Activated naive CD4-positive, alpha-beta T cell treated with anti-CD3 and anti-CD28 coated beads, Interleukin-2, amount 50 U/mL, for 16 hours (primary cell): ENCODE data around the gene UBAC1.
"Not testable (repeated sequence)": the region's sequence is repeated elsewhere in the genome, so short reads cannot be mapped to it uniquely, and the experiment has no call there.

Source experiments
- DNase-seq: peaks from one replicate; pipeline ENCODE4 v3.0.0-alpha.2; 2020

The UBAC1 gene

GRCh38 chr9:135978642-135979546, 17.7 kb upstream of the UBAC1 start:
- peak; percentile 38 for DNase-seq

GRCh38 chr9:135976944-135977343, 15.8 kb upstream of the UBAC1 start:
- no peak for DNase-seq

GRCh38 chr9:135976531-135976930, 15.4 kb upstream of the UBAC1 start:
- no peak for DNase-seq

DNA sequence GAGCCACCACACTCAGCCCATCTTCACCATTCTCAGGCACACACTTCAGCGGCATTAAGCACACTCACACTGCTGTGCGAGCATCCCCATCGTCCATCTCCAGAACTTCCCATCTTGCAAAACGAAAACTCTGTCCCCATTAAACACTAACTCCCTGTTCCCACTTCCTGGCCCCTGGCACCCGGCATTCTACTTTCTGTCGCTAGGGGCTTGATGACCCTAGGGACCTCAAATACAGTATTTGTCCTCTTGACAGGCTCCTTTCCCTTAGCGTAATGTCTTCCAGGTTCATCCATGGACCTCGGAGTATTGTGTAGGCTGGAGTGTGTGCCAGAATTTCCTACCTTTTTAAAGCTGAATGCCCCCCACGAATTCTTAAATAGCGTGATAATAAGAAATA, 14.7 kb upstream of the UBAC1 start:
- DNase-seq, result no peak

DNA sequence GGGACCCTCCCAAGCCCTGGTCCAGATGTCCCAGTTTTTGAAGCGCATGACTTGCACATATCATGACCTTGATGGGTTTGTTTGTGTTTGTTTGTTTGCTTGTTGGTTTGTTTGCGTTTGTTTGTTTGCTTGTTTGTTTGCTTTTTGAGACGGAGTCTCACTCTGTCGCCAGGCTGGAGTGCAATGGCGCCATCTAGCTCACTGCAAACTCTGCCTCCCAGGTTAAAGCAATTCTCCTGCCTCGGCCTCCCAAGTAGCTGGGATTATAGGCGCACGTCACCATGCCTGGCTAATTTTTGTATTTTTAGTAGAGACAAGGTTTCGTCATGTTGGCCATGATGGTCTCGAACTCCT, 13.0 kb upstream of the UBAC1 start:
- DNase-seq, result no peak

- no peak for DNase-seq
These were observed 12.4 kb upstream of the UBAC1 start for GRCh38 chr9:135973277-135974219.

DNA sequence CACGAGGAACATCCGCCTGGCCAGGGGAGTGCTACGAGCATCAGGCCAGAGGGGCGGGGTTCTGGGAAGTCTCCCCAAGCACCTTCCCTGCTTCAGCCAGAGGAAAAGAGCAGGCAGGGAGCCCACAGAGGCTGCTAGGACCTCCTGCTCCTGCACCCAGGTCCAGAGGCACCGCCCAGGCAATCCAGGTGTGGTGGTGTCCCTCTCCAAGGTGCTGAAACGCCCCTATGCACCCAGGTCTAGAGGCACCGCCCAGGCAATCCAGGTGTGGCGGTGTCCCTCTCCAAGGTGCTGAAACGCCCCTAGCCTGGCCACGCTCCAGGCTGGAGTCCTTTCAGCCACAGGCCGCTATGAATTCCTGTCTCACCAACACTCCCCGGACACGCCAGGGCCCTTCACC, 10.7 kb upstream of the UBAC1 start:
- peak; percentile 45 for DNase-seq

DNA sequence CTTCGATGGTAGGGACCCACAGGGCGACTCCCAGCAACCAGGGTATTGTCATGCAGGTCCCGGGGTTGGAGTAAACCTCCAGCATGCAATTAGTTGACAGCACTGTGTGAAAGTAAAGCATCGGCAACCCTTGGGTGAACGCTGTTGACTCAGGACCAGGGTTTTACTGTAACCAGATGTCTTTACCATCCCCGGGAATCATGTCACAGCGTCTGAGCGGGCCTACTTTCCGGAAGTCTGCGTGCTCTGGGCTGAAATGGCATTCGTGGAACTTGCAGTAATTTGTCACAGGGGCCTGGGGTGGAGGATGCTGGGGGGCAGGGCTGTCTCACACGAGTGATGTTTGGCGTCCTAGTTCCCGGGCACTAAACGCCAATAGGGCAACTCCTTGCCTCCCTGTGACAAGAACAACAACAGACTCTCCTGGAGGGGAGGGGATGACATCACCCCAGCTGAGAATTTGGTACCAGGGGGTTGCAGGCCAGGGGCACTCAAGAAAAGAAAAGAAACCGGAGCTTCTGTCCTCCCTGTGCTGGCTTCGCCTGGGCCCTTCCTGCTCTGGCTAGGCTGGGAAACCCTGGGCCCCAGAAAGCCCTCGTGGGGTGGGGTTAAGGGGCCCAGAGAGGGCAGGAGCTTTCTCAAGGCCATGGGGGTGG, 10.1 kb upstream of the UBAC1 start:
- no peak for DNase-seq

DNA sequence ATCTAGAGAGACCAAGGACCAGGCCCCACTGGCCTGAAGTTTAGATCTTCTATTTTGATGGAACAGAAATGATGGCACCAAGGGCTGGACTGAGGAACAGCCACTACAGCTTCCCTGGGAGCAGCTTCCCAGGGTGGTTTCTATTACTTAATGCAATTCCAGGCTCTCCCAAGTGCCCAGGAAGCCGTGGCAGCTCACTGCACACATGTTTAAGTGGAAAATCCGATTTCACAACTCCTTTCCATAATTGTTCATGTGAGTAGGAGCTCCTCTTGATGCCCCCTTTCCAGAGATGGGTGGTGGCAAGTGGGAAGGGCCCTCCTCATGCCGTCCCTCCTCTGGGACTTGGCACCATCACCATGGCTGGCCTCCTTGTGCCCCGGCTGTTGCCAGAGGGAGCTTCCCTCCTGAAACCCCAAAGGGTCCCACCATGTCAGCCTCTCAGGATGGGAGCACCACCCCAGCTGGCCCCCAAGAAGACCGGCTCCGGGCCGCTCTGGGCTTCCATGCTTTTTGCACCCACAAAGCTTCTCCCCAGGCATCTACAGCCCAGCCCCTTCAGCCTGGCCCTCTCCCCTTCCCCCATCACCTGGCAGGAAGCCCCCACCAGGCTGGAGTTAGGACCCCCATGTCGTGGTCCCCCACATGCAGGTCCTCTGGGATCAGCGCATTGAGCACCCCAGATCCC, 9.1 kb upstream of the UBAC1 start:
- no peak for DNase-seq

DNA sequence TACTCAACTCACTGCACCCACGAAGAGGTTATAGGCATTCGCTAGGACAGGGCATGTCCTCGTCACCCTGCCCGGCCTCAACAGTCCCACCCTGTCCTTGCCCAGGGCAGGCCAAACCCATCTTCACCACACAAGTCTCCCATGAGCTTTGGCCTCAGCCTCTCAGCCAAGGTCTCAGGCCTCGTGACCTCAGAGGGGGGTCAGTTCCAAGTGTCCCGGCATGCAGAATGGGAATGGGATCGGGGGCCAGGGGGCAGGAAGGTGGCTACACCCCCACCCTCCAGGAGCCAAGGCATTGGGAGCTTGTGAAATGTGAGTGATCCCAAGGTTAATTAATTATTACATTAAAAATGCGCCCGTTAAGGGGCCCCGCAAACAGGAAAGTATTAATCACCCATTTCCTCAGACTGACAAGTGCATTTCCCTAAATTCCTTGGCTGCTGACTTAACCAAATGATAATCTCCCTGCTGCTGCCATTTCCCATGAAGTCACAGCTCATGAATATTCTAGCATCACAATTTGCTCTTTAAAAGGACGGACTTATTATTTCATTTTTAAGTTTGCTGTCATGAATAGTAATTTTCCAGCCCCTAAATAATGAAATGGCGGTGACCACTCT, 8.0 kb upstream of the UBAC1 start:
- DNase-seq, result no peak

- no peak for DNase-seq
These were observed 7.4 kb upstream of the UBAC1 start for GRCh38 chr9:135968601-135969000.

DNA sequence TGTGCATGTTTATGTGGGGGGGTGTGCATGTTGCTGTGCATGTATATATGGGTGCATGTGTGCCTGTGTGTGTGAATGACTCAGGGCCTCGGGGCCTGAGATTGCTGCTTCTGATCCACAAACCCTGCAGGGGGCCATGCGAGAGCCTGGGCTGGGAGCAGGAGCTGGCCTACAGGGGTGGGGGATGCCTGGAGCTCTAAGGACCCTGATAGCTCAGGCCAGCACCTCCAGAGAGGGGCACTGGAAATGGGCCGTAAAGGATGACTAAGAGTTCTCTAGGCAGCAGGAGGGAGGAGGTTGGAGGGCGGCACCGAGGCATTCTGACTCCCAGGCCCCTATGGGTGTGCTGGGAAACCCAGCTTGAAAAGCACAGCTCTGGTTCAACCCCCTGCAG, 6.9 kb upstream of the UBAC1 start:
- no peak for DNase-seq

DNA sequence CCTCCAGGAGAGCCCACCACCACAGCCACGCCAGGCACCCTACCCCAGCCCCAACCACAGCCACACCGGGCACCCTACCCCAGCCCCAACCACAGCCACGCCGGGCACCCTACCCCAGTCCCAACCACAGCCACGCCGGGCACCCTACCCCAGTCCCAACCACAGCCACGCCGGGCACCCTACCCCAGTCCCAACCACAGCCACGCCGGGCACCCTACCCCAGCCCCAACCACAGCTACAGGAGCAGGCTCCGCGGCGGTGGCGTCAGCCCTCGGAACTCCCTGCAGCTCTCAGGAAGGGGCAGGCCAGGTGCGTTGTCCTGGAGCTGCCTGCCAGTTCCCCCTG, 5.7 kb upstream of the UBAC1 start:
- not testable (repeated sequence) for DNase-seq

DNA sequence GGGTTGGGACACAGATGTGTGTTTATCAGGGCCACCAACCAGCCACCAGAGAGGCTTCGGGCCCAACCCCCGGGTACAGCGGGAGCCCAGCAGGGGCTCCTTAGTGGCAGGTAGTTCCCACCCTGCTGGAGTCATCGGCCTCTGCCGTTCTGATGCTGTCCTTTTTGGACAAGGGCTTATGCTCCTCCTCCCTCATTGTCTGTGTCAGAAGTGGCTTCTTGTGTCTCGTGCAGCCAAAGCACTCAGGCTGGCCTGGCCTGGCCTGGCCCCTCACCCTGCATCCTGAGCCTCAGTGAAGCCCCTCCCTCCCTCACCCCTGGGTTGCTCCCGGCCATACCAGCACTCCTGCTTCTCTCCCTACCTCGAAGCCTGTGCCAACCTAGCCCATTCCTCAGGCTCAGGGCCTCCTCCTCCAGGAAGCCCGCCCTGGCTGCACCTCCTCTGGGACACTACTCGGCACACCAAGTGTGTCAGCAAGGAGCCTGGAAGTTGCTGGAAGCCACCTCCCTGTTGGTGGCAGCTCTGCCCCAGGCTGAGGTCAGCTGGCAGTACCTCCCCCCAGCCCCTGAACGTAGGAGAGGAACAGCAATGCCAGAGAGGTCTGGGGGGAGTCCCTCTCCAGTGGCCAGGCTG, 4.1 kb upstream of the UBAC1 start:
- DNase-seq, result no peak

DNA sequence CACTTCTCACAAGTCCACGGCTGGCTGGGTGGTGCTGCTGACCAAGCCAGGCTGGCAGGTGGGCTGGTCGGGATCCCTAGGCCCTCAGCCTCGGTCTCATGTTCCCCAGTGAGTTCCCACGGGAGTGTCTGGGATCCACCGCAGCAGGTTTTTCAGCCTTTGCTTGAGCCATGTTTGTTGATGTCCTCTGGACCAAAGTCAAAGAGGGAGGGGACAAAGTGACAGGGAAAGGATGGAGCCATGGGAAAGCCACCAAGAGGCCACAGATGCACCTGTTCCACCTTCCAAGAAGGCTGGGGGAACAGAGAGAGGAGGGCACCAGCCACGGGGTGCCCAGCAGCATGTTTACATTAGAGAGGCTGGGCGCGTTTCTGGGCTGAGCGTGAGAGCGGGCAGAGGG, 2.8 kb upstream of the UBAC1 start:
- no peak for DNase-seq

DNA sequence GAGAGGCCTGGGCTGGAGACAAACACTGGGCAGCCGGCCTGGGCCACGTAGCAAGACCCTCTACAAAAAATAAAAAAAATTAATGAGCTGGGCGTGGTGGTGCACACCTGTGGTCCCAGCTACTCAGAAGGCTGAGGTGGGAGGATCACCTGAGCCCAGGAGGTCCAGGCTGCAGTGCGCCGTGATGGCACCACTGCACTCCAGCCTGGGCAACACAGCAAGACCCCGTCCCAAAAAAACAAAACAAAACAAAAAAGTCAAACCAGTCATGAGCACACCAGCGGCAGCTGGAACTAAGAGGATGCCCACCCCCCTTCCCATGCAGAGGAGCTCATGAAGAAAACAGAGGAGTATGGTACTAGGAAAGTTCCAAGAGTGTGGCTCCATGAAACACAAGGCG, 2.2 kb upstream of the UBAC1 start:
- no peak for DNase-seq

DNA sequence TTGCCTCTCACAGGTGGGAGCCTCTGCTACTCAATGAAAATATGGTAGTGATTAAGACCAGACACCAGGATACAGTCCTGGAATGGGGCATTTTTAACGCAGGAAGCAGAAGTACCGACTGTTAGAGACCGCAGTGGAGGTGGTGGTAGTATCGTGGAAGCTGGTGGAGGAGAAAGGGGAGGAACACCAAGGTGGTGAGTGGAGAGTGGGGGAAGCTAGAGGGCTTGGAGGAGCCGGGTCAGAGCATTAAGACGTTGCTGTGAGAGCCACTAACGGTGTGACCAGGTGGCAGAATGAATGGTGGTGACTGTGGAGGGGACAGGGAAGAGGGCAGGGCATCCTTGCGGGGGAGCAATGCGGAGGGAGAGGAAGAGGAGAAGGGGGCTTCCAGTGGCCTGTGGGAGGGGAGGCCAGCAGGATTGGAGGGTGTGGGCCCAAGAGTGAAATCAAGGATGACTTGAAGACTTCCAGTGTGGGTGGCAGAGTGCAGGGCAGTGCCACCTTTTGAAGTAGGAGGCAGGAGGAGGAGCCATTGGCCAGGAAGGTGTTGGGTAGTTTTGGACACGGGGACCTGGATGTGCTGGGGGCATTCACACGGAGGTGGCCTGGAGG, 1.6 kb upstream of the UBAC1 start:
- DNase-seq, result no peak

DNA sequence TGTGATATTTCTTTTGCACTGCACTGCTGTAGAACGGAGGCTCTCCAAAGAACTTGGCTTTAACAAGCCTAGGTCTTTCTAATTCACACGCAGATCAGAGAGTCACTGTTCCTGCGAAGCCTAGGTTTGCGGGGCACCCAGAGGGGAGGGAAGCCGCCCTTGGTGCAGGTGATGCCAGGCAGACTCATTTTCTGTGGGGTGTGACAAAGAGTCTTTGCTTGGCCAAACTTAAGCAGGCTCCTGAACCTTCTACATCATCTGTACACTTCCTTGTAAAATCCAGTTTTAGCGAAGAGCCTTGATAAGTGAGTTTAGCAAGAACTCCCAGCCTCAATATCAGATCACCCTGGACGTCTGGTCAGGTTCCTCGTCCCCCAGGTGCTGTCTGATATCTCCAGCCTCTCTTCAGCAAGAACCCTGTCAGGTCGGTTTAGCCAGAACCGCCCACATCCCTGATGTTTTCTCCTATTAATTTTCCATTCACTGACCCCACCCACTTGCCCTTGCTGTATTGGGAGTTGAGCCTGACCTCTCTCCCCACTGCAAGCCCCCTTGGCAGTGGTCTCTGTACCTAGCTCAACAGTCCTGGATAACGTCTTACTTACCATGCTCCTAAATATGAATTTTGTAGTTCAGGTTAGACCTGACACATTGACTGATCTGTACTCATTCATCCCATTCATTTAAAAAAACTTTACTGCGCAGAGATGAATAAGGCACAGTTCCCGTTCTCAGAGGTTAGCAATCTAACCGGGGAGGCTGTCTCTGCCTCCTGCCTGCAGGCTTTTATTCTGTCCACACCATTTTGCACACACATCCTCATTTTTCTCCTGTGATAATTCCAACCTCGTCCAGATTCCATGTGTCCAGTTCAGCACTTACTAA, 880 bp upstream of the UBAC1 start:
- DNase-seq, result no peak

DNA sequence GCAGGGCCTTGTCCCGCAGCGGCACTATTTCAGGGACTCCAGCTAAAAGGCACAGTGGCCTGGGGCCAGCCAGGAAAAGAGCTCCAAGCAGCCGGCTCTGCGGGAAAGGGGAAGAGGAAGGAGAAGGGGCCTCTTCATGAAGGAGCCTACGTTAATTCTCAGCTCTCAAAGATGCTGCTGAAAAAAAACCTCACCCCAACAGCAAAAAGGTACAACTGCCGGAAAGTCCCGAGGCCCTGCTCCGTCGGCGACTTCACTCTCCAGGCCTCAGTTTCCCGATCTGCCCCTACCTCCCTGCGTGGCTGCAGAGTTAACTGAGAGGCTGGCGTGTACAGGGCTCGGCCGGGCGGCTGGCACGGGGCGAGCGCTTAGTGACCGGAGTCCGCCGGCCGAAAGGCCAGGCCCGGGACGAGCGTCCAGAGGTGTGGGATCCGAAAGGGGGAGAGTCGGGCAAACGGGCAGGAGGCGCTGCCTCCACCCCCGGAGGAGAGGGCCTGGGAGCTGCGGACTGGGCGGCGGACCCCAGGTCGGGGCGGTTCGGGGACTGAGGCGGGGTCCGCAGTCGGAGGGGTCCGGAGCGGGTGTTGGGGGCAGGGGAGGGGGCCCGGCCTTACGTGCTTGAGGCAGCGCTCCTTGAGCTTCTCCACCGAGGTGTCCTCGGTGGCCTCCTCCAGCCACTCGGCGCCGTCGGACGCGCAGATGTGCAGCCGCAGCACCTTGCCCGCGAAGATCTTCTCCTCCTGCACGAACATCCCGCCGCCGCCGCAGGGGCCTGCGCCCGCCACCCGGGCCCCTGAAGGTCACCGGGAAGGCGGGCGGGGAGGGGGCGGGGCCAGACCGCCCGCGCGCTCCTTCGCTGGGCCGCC, 529 bp downstream of the UBAC1 start:
- DNase-seq, result no peak
